Stimulated activated CD4-positive, alpha-beta T cell treated with anti-CD3 and anti-CD28 coated beads, Interleukin-2, amount 100 ng/mL, for 24 hours (primary cell): Measurements from ENCODE around the gene GPR78.
A peak's percentile ranks its signal among the peaks of the same experiment; 100 is the strongest.

Source experiments
- DNase-seq, 2 donors: peaks; one replicate each; pipeline ENCODE4 v3.0.0-alpha.2; 2020

GPR78 gene

GRCh38 chr4:8580321-8581093 lies at the start of gene GPR78:
Gene GPR78 (plus strand): TSS chr4:8580392. CDS start chr4:8580983, 591 bp downstream.
- peak; percentile 33 to 61 for DNase-seq

GRCh38 chr4:8532245-8532781 lies 47.9 kb upstream of the GPR78 start:
- no peak for DNase-seq

- DNase-seq: no peak
Observed at GRCh38 chr4:8533274-8533865, 46.8 kb upstream of the GPR78 start.

- DNase-seq: no peak
Observed at GRCh38 chr4:8534129-8534528, 46.1 kb upstream of the GPR78 start.

- DNase-seq: no peak
Observed at GRCh38 chr4:8534611-8535010, 45.6 kb upstream of the GPR78 start.

- no peak for DNase-seq
Observed at GRCh38 chr4:8536467-8536866, 43.7 kb upstream of the GPR78 start.

GRCh38 chr4:8537041-8537461 lies 43.1 kb upstream of the GPR78 start:
- no peak for DNase-seq

- DNase-seq: no peak
Observed at GRCh38 chr4:8538076-8538702, 42.0 kb upstream of the GPR78 start.

- no peak for DNase-seq
Observed at GRCh38 chr4:8538703-8539567, 41.3 kb upstream of the GPR78 start.

- DNase-seq: peak in 1 of 2 donors; percentile 13
Observed at GRCh38 chr4:8539661-8540060, 40.5 kb upstream of the GPR78 start.

- peak; percentile 38 to 40 for DNase-seq
Observed at GRCh38 chr4:8540072-8540471, 40.1 kb upstream of the GPR78 start.

- no peak for DNase-seq
Observed at GRCh38 chr4:8540586-8540985, 39.6 kb upstream of the GPR78 start.

- no peak for DNase-seq
Observed at GRCh38 chr4:8540991-8541390, 39.2 kb upstream of the GPR78 start.

- no peak for DNase-seq
Observed at GRCh38 chr4:8541981-8542715, 38.0 kb upstream of the GPR78 start.

GRCh38 chr4:8542776-8543525 lies 37.2 kb upstream of the GPR78 start:
- DNase-seq: no peak

GRCh38 chr4:8543623-8544022 lies 36.6 kb upstream of the GPR78 start:
- DNase-seq: no peak

GRCh38 chr4:8544282-8544681 lies 35.9 kb upstream of the GPR78 start:
- DNase-seq: no peak

- DNase-seq: no peak
Observed at GRCh38 chr4:8544741-8545438, 35.3 kb upstream of the GPR78 start.

- no peak for DNase-seq
Observed at GRCh38 chr4:8545439-8545765, 34.8 kb upstream of the GPR78 start.

GRCh38 chr4:8546766-8547107 lies 33.5 kb upstream of the GPR78 start:
- no peak for DNase-seq
